IMR-90 (cell line): Measurements from ENCODE around the gene NEMF. TPM values are rescaled to one million over a fixed set of nuclear protein-coding genes. Genes with fewer than 3 reads are reported as not detected.

Experiments
- ATAC-seq: fragments of 200-7000 bp; cut with Tn5 transposase; 2 replicates; pipeline ENCODE4 v1.9.1; 2020; ENCODE audit warnings: low read depth, mild to moderate bottlenecking, moderate library complexity
- BruUV-seq: library from RNA; stranded (reverse); fragments of 400-500 nt; replicated peaks from 2 replicates; lab custom pipeline; 2021; lab: Mats Ljungman, UMichigan
- CTCF ChIA-PET: fragments of 300-600 bp; formaldehyde crosslinking; extraction: SDS; loops from one replicate; lab custom pipeline; 2021; ENCODE audit warnings: antibody characterized with exemption; lab: Yijun Ruan, JAX
- POLR2A ChIA-PET: fragments of 300-600 bp; sonication (Branson Sonifier 250); formaldehyde crosslinking; loops from one replicate; lab custom pipeline; 2022; ENCODE audit warnings: antibody characterized with exemption; ENCODE audit not compliant: unreplicated experiment; lab: Charles Lee
- DNase-seq: peaks from one replicate; pipeline ENCODE4 v3.0.0; 2013
- H2AFZ ChIP-seq: replicated peaks from 2 replicates; pipeline ENCODE3; 2013; ENCODE audit warnings: low read length, mild to moderate bottlenecking; ENCODE audit not compliant: poor library complexity
- H2AK5ac ChIP-seq: 2 replicates; pipeline ENCODE4 v1.6.1; 2013; ENCODE audit warnings: low read depth, low read length, inconsistent platforms
- H2AK9ac ChIP-seq: replicated peaks from 2 replicates; pipeline ENCODE3; 2013; ENCODE audit warnings: mild to moderate bottlenecking, low read depth, low read length, moderate library complexity; ENCODE audit not compliant: poor library complexity
- H2BK120ac ChIP-seq: 2 replicates; pipeline ENCODE4 v1.6.1; 2013; ENCODE audit warnings: low read depth, low read length, inconsistent platforms
- H2BK15ac ChIP-seq: 3 replicates; pipeline ENCODE4 v1.6.1; 2013; ENCODE audit warnings: low read depth, low read length, inconsistent platforms
- H2BK20ac ChIP-seq: 2 replicates; pipeline ENCODE4 v1.6.1; 2013; ENCODE audit warnings: low read depth, mild to moderate bottlenecking, inconsistent platforms, low read length, moderate library complexity
- H2BK5ac ChIP-seq: 2 replicates; pipeline ENCODE4 v1.6.1; 2013; ENCODE audit warnings: mild to moderate bottlenecking, low read depth, low read length, inconsistent platforms; ENCODE audit not compliant: poor library complexity, severe bottlenecking
- H3K14ac ChIP-seq: replicated peaks from 2 replicates; pipeline ENCODE4 v1.6.1; 2013; ENCODE audit warnings: low read depth, low read length, inconsistent platforms
- H3K18ac ChIP-seq: 2 replicates; pipeline ENCODE4 v1.6.1; 2013; ENCODE audit warnings: low read depth, low read length, control low read depth
- H3K23ac ChIP-seq: 2 replicates; pipeline ENCODE4 v1.6.1; 2013; ENCODE audit warnings: low read depth, low read length, inconsistent platforms
- H3K27ac ChIP-seq: 2 replicates; pipeline ENCODE4 v1.5.1; 2013; ENCODE audit warnings: mild to moderate bottlenecking, control low read depth, low read length; ENCODE audit not compliant: insufficient read depth
- H3K27me3 ChIP-seq: 2 replicates; pipeline ENCODE4 v1.6.1; 2013; ENCODE audit warnings: low read length; ENCODE audit not compliant: control insufficient read depth, insufficient read depth
- H3K36me3 ChIP-seq: 2 replicates; pipeline ENCODE4 v1.6.1; 2013; ENCODE audit warnings: low read length, mixed read lengths; ENCODE audit not compliant: control insufficient read depth, insufficient read depth
- H3K4ac ChIP-seq: 2 replicates; pipeline ENCODE4 v1.6.1; 2013; ENCODE audit warnings: low read depth, low read length, inconsistent platforms
- H3K4me1 ChIP-seq: 2 replicates; pipeline ENCODE4 v1.6.1; 2013; ENCODE audit warnings: low read length, mixed read lengths; ENCODE audit not compliant: control insufficient read depth, insufficient read depth
- H3K4me2 ChIP-seq: 2 replicates; pipeline ENCODE4 v1.6.1; 2013; ENCODE audit warnings: low read depth, mild to moderate bottlenecking, control low read depth, low read length, moderate library complexity
- H3K4me3 ChIP-seq: 2 replicates; pipeline ENCODE4 v1.5.1; 2013; ENCODE audit warnings: low read depth, mild to moderate bottlenecking, control low read depth, low read length, moderate library complexity; ENCODE audit not compliant: insufficient read depth
- H3K56ac ChIP-seq: 2 replicates; pipeline ENCODE4 v1.6.1; 2013; ENCODE audit warnings: low read length, inconsistent platforms; ENCODE audit not compliant: insufficient read depth; ENCODE audit errors: extremely low read depth
- H3K79me1 ChIP-seq, 2 experiments: 2 replicates each; pipeline ENCODE4 v1.6.1; 2013; ENCODE audit warnings: low read length in 2 of 2, inconsistent platforms in 1 of 2, low read depth in 1 of 2
- H3K9ac ChIP-seq: 2 replicates; pipeline ENCODE4 v1.6.1; 2013; ENCODE audit warnings: low read depth, low read length, control low read depth
- H3K9me1 ChIP-seq: 2 replicates; pipeline ENCODE4 v1.6.1; 2013; ENCODE audit warnings: low read length, inconsistent platforms; ENCODE audit not compliant: insufficient read depth
- H3K9me3 ChIP-seq: 2 replicates; pipeline ENCODE4 v1.6.1; 2013; ENCODE audit warnings: low read length; ENCODE audit not compliant: control insufficient read depth, insufficient read depth
- H4K20me1 ChIP-seq: 2 replicates; pipeline ENCODE4 v1.6.1; 2013; ENCODE audit warnings: low read length, inconsistent platforms; ENCODE audit not compliant: insufficient read depth
- H4K5ac ChIP-seq: 2 replicates; pipeline ENCODE4 v1.6.1; 2013; ENCODE audit warnings: mild to moderate bottlenecking, low read depth, low read length, control low read depth
- H4K8ac ChIP-seq, 2 experiments: 2 replicates each; pipeline ENCODE4 v1.6.1; 2013; ENCODE audit warnings: low read depth in 2 of 2, low read length in 2 of 2, control low read depth in 1 of 2, inconsistent platforms in 1 of 2
- H4K91ac ChIP-seq: 2 replicates; pipeline ENCODE4 v1.6.1; 2013; ENCODE audit warnings: low read depth, low read length, inconsistent platforms; ENCODE audit not compliant: insufficient read depth
- BHLHE40 ChIP-seq: fragments of 150-350 bp; IDR thresholded peaks from 2 replicates; pipeline ENCODE4 v1.6.1; 2016; ENCODE audit warnings: mild to moderate bottlenecking, low read depth, low read length
- CEBPB ChIP-seq: IDR thresholded peaks from 2 replicates; pipeline ENCODE4 v1.6.1; 2012; ENCODE audit warnings: low read depth, low read length, improper control_type of control experiment
- CHD1 ChIP-seq: IDR thresholded peaks from 2 replicates; pipeline ENCODE4 v1.6.1; 2012; ENCODE audit warnings: low read depth, low read length, improper control_type of control experiment
- FOS ChIP-seq: fragments of 150-350 bp; IDR thresholded peaks from 2 replicates; pipeline ENCODE4 v1.6.1; 2016; ENCODE audit warnings: low read depth, low read length
- MAFK ChIP-seq: IDR thresholded peaks from 2 replicates; pipeline ENCODE4 v1.6.1; 2012; ENCODE audit warnings: low read depth, low read length, improper control_type of control experiment
- MXI1 ChIP-seq: IDR thresholded peaks from 2 replicates; pipeline ENCODE4 v1.6.1; 2012; ENCODE audit warnings: low read depth, mild to moderate bottlenecking, low read length, moderate library complexity, borderline replicate concordance
- POLR2A ChIP-seq: IDR thresholded peaks from 2 replicates; pipeline ENCODE4 v1.6.1; 2012; ENCODE audit warnings: mild to moderate bottlenecking, low read depth, low read length
- RAD21 ChIP-seq: IDR thresholded peaks from 2 replicates; pipeline ENCODE4 v1.6.1; 2012; ENCODE audit warnings: low read length, improper control_type of control experiment
- RCOR1 ChIP-seq: IDR thresholded peaks from 2 replicates; pipeline ENCODE4 v1.6.1; 2012; ENCODE audit warnings: mild to moderate bottlenecking, low read length, improper control_type of control experiment; ENCODE audit not compliant: insufficient replicate concordance
- RFX5 ChIP-seq: IDR thresholded peaks from 2 replicates; pipeline ENCODE4 v1.8.0; 2012; ENCODE audit warnings: low read depth, mild to moderate bottlenecking, low read length, moderate library complexity
- SMC3 ChIP-seq: fragments of 150-350 bp; IDR thresholded peaks from 2 replicates; pipeline ENCODE4 v1.6.1; 2016; ENCODE audit warnings: low read depth, mild to moderate bottlenecking, antibody characterized with exemption, low read length, moderate library complexity
- WGBS, 2 experiments: methylation state at CpG; one replicate each; pipeline versions ENCODE4 v1.1.5 to v1.1.7; 2013; ENCODE audit warnings: missing lambda C conversion rate in 2 of 2; ENCODE audit not compliant: insufficient read length in 1 of 2; ENCODE audit errors: extremely low coverage in 2 of 2; 5-methylcytosine and 5-hydroxymethylcytosine counted together
- dilution Hi-C: fragments of 300-500 bp; cut with HindIII; formaldehyde crosslinking; loops from one replicate; pipeline ENCODE4 v1.14.3; 2018; ENCODE audit warnings: low sequenced_read_pairs; ENCODE audit not compliant: unreplicated experiment
- in situ Hi-C: fragments of 300-500 bp; cut with MboI; formaldehyde crosslinking; loops from 3 replicates; pipeline ENCODE4 v1.14.3; 2019; ENCODE audit warnings: low sequenced_read_pairs, inconsistent platforms, mixed read lengths
- intact Hi-C: fragments of 100-400 bp; cut with micrococcal nuclease; formaldehyde crosslinking; loops from 2 replicates; pipeline ENCODE4 v1.10.0; 2022
- polyA plus RNA-seq, 3 experiments: library from polyadenylated mRNA; depleted of rRNA; stranded (reverse); fragments of >200 nt; gene quantifications; 2 replicates each; pipeline ENCODE4 v1.2.3, GENCODE V29; 2012; ENCODE audit warnings: low replicate concordance in 1 of 3
- total RNA-seq: library from RNA; depleted of rRNA; stranded (reverse); fragments of >200 nt; gene quantifications from 2 replicates; pipeline ENCODE4 v1.2.3, GENCODE V29; 2012
- TF ChIP-seq, protein P1 (sequence below): fragments of 150-350 bp; IDR thresholded peaks from 2 replicates; pipeline ENCODE4 v1.6.1; 2017; ENCODE audit warnings: mild to moderate bottlenecking, antibody characterized with exemption, low read length, low read depth
- TF ChIP-seq, protein P2 (sequence below): conservative IDR thresholded peaks from 2 replicates; pipeline ENCODE4 v1.5.1; 2012; ENCODE audit warnings: mild to moderate bottlenecking, low read depth, low read length, improper control_type of control experiment
- TF ChIP-seq, protein P3 (sequence below): fragments of 150-350 bp; IDR thresholded peaks from 2 replicates; pipeline ENCODE4 v1.6.1; 2016; ENCODE audit warnings: low read depth, mild to moderate bottlenecking, low read length, moderate library complexity, borderline replicate concordance

NEMF gene
- total and polyA plus RNA-seq, 2 of the 4 experiments (the other 2 are of a cell fraction) = 19.5 to 30.5 TPM

DNA sequence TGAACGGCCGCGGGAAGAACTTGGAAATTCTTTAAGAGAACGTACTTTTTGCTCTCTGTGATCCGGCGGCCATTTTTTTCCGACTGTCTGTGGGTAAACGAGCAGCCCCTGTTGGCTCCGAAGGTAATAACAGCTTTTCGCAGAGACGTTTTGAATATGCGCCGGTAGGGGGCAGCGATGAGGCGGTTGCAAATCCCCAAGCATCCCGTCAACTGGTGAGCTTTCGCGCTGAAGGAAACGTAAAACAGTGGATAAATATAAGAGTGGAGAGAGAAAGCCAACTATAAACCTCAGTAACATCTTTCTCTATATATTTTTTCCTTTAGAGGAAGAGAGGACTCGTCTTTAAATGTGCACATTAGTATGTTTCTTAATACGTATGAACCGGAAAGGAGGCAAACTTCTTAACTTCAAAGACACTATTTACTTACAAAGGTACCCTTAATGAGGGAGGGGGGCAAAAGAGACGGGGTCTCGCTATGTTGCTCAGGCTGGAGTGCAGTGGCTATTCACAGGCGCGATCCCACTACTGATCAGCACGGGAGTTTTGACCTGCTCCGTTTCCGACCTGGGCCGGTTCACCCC, 9.6 kb upstream of the NEMF start:
- ATAC-seq = peak; percentile 59
- POLR2A ChIA-PET = interaction anchor here (0.5 to 1.6 kb wide), 7 partner anchors 40 to 276 kb away, joined by 3 to 5 read pairs (median 3); partner anchors contain the start of gene RPS29
- Histone ChIP-seq H4K8ac (peak overlapping the region; percentile 85 to 100), H2AK5ac (peak overlapping the region; percentile 94), H3K27me3 (no peaks in the 10 kb centered on the region), H4K91ac (peak overlapping the region; percentile 99), H3K79me1 (peaks cover 9 to 26% of the 10 kb centered on the region in 2 experiments; a peak in 3 of 4 replicates), H2BK120ac (peak overlapping the region; percentile 98), H2AK9ac (peak overlapping the region; percentile 88), H3K9ac (peak overlapping the region; percentile 99), H2BK20ac (peak overlapping the region; percentile 89; the same call in 1 of the 2 replicates), H3K56ac (peak overlapping the region; percentile 100), H3K23ac (peak overlapping the region; percentile 99), H3K36me3 (no peaks in the 10 kb centered on the region), H2BK5ac (peak overlapping the region; percentile 97), H4K20me1 (no peaks in the 10 kb centered on the region), H3K4ac (peak overlapping the region; percentile 99), H2AFZ (peak overlapping the region; percentile 95), H3K27ac (peak overlapping the region; percentile 95), H3K14ac (peak overlapping the region; percentile 100), H3K4me1 (peaks cover 6% of the 10 kb centered on the region), H3K9me1 (peaks cover 3% of the 10 kb centered on the region), H3K18ac (peak overlapping the region; percentile 99), H3K4me2 (peak overlapping the region; percentile 89), H3K9me3 (no peaks in the 10 kb centered on the region), H2BK15ac (peak overlapping the region; percentile 98; the same call in 2 of the 3 replicates), H4K5ac (peak overlapping the region; percentile 98), H3K4me3 (peak overlapping the region; percentile 60)
- intact Hi-C loops = loop anchor here (2.0 kb wide), 1 partner anchor 671 kb away; the partner anchor contains the start of gene MAP4K5
- no TSS peak for BruUV-seq
- CTCF ChIA-PET = interaction anchor here (0.6 to 3.4 kb wide), 21 partner anchors 8 to 418 kb away, joined by 3 to 41 read pairs (median 4); partner anchors contain the start of gene NEMF
- peak; percentile 87 for DNase-seq
- in situ Hi-C loops = loop anchor here (10.0 kb wide), 1 partner anchor 663 kb away; no protein-coding TSS in a partner anchor
- 0% methylated on average over 7 of the region's 30 CpGs; no CpG with 5 or more reads in 1 of the 2 experiments for WGBS, 2 experiments
- dilution Hi-C loops = loop anchor here (25.0 kb wide), 1 partner anchor 125 kb away; no protein-coding TSS in a partner anchor
- peak; percentile 43 for TF ChIP-seq RAD21
- TF ChIP-seq, protein P1, sequence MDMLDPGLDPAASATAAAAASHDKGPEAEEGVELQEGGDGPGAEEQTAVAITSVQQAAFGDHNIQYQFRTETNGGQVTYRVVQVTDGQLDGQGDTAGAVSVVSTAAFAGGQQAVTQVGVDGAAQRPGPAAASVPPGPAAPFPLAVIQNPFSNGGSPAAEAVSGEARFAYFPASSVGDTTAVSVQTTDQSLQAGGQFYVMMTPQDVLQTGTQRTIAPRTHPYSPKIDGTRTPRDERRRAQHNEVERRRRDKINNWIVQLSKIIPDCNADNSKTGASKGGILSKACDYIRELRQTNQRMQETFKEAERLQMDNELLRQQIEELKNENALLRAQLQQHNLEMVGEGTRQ = no peak
- TF ChIP-seq FOS = no peak
- TF ChIP-seq MXI1 = no peak
- no peak for TF ChIP-seq CEBPB
- TF ChIP-seq RFX5 = no peak
- TF ChIP-seq, protein P2, sequence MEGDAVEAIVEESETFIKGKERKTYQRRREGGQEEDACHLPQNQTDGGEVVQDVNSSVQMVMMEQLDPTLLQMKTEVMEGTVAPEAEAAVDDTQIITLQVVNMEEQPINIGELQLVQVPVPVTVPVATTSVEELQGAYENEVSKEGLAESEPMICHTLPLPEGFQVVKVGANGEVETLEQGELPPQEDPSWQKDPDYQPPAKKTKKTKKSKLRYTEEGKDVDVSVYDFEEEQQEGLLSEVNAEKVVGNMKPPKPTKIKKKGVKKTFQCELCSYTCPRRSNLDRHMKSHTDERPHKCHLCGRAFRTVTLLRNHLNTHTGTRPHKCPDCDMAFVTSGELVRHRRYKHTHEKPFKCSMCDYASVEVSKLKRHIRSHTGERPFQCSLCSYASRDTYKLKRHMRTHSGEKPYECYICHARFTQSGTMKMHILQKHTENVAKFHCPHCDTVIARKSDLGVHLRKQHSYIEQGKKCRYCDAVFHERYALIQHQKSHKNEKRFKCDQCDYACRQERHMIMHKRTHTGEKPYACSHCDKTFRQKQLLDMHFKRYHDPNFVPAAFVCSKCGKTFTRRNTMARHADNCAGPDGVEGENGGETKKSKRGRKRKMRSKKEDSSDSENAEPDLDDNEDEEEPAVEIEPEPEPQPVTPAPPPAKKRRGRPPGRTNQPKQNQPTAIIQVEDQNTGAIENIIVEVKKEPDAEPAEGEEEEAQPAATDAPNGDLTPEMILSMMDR = peak; percentile 100
- no peak; the same call in none of the 2 replicates for TF ChIP-seq CHD1
- no peak for TF ChIP-seq BHLHE40
- TF ChIP-seq, protein P3, sequence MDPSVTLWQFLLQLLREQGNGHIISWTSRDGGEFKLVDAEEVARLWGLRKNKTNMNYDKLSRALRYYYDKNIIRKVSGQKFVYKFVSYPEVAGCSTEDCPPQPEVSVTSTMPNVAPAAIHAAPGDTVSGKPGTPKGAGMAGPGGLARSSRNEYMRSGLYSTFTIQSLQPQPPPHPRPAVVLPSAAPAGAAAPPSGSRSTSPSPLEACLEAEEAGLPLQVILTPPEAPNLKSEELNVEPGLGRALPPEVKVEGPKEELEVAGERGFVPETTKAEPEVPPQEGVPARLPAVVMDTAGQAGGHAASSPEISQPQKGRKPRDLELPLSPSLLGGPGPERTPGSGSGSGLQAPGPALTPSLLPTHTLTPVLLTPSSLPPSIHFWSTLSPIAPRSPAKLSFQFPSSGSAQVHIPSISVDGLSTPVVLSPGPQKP = no peak
- no peak for TF ChIP-seq MAFK
- no peak for TF ChIP-seq POLR2A
- peak; percentile 31 for TF ChIP-seq RCOR1
- peak; percentile 29; the same call in 1 of the 2 replicates for TF ChIP-seq SMC3
